Astrocyte (in vitro differentiated cells and primary cell): ENCODE data around the gene OR2C3.

Experiments used
- EZH2 ChIP-seq: IDR thresholded peaks from 2 replicates; pipeline ENCODE4 v1.6.1; 2012; ENCODE audit warnings: mild to moderate bottlenecking, low read length, inconsistent platforms; ENCODE audit not compliant: insufficient read depth
- TF ChIP-seq, protein P1 (sequence below): IDR thresholded peaks from 2 replicates; pipeline ENCODE4 v1.5.1; 2011; ENCODE audit warnings: low read depth, mild to moderate bottlenecking, inconsistent platforms, low read length, moderate library complexity; ENCODE audit not compliant: insufficient read depth

DNA sequence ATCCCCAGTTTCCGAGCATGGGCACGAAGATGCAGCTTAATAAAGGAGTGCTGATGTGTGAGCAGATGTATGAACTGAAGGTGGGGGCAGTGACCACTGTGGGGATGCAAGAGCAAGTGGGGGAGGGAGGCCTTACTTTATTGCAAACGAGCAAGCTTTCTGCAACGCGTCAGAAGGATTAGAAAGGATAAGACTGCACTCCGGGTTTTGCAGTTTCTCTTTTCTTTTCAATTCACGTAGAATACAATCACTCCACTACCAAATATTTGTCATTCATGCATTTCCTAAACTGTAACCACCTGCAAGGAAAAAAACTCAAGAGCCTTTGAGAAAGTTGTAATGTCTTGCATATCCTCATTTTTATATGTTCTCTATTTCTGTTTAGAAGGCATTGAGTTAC, 4.3 kb upstream of the OR2C3 start:
- TF ChIP-seq, protein P1, sequence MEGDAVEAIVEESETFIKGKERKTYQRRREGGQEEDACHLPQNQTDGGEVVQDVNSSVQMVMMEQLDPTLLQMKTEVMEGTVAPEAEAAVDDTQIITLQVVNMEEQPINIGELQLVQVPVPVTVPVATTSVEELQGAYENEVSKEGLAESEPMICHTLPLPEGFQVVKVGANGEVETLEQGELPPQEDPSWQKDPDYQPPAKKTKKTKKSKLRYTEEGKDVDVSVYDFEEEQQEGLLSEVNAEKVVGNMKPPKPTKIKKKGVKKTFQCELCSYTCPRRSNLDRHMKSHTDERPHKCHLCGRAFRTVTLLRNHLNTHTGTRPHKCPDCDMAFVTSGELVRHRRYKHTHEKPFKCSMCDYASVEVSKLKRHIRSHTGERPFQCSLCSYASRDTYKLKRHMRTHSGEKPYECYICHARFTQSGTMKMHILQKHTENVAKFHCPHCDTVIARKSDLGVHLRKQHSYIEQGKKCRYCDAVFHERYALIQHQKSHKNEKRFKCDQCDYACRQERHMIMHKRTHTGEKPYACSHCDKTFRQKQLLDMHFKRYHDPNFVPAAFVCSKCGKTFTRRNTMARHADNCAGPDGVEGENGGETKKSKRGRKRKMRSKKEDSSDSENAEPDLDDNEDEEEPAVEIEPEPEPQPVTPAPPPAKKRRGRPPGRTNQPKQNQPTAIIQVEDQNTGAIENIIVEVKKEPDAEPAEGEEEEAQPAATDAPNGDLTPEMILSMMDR, result no peak
- no peak for TF ChIP-seq EZH2
